K562 (cell line): ENCODE results near the gene DCTN1. TPM values are rescaled to one million over a fixed set of nuclear protein-coding genes. Genes with fewer than 3 reads are reported as not detected.
A peak's percentile ranks its signal among the peaks of the same experiment; 100 is the strongest.

Source experiments
- CBX3 ChIP-seq, 2 experiments: IDR thresholded peaks; 1 replicate in 1 of 2; 2 replicates in 1 of 2; pipeline ENCODE4 v1.6.1; 2012; ENCODE audit warnings: inconsistent platforms in 2 of 2, low read length in 2 of 2, borderline replicate concordance in 1 of 2, control low read depth in 1 of 2
- RAD21 ChIP-seq, 2 experiments: fragments of 250-450 bp in 1 of 2; fragments of 450-650 bp in 1 of 2; sonication (Bioruptor Pico) in 1 of 2; formaldehyde crosslinking in 1 of 2; IDR thresholded peaks in 1 of 2; conservative IDR thresholded peaks in 1 of 2; 2 replicates each; pipeline versions ENCODE4 v1.4.0 to v1.8.0; 2020 to 2022; ENCODE audit warnings: mild to moderate bottlenecking in 2 of 2, moderate library complexity in 1 of 2
- ZNF785 ChIP-seq: fragments of 250-450 bp; sonication (Bioruptor Pico); IDR thresholded peaks from 2 replicates; pipeline ENCODE4 v1.4.0; 2020; ENCODE audit warnings: mild to moderate bottlenecking
- polyA plus RNA-seq, 8 experiments: library from polyadenylated mRNA; depleted of rRNA in 4 of 8; stranded (reverse) in 5 of 8; unstranded in 3 of 8; fragments of >200 nt; fragmentation: Nextera tagmentation in 2 of 8; fragmentation: Illumina TruSeq in 1 of 8; extraction: Ambion mirVana in 2 of 8; extraction: Trizol in 1 of 8; gene quantifications; 2 replicates each; pipeline versions ENCODE4 v1.2.1 to v1.2.3, GENCODE V29; 2011 to 2014; ENCODE audit warnings: inconsistent platforms in 1 of 8, missing spikeins in 1 of 8
- total RNA-seq, 7 experiments: library from RNA; depleted of rRNA in 6 of 7; stranded (reverse); fragments of >200 nt in 6 of 7; fragmentation: Illumina TruSeq in 2 of 7; extraction: Trizol in 2 of 7; gene quantifications; 2 replicates each; pipeline versions ENCODE4 v1.2.1 to v1.2.3, GENCODE V29; 2011 to 2021; ENCODE audit warnings: low replicate concordance in 1 of 7
- TF ChIP-seq, protein P1 (sequence below): fragments of 450-650 bp; IDR thresholded peaks from 2 replicates; pipeline ENCODE4 v1.6.1; 2016; ENCODE audit warnings: mild to moderate bottlenecking, moderate library complexity
- TF ChIP-seq, protein P2 (sequence below): fragments of 450-650 bp; formaldehyde crosslinking; IDR thresholded peaks from 2 replicates; pipeline ENCODE4 v1.4.0; 2020; ENCODE audit warnings: mild to moderate bottlenecking
- TF ChIP-seq, protein P3 (sequence below), 2 experiments: fragments of 450-650 bp; formaldehyde crosslinking in 1 of 2; IDR thresholded peaks; 2 replicates each; pipeline versions ENCODE4 v1.4.0 to v1.6.1; 2014 to 2020; ENCODE audit warnings: mild to moderate bottlenecking in 2 of 2, borderline replicate concordance in 1 of 2, low read depth in 1 of 2

The DCTN1 gene
- total and polyA plus RNA-seq, 9 of the 15 experiments (the other 6 are each of a cell fraction or from before 2014, with no cell fraction given), result 23.9 to 71.7 (median 45.0) TPM

DNA sequence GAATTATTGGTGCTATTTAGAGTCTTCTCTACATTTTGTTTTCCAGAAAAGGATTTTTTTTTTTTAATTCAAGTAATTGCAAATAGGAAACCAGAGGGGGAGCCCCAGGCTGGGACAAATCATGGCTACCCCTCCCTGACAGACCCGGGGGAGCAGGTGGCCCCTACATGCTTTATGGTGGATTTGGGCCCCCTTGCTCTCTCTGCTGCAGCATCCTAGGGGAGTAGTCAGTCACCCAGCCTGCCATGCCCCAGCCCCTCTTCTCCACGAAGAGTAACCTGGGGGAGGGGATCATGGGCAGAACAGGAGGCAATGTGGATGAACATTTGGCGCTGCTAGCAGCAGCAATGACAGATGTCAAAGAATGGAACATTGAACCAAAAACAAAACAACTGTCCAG, 36.7 kb upstream of the DCTN1 start (continued):
- TF ChIP-seq, protein P1, sequence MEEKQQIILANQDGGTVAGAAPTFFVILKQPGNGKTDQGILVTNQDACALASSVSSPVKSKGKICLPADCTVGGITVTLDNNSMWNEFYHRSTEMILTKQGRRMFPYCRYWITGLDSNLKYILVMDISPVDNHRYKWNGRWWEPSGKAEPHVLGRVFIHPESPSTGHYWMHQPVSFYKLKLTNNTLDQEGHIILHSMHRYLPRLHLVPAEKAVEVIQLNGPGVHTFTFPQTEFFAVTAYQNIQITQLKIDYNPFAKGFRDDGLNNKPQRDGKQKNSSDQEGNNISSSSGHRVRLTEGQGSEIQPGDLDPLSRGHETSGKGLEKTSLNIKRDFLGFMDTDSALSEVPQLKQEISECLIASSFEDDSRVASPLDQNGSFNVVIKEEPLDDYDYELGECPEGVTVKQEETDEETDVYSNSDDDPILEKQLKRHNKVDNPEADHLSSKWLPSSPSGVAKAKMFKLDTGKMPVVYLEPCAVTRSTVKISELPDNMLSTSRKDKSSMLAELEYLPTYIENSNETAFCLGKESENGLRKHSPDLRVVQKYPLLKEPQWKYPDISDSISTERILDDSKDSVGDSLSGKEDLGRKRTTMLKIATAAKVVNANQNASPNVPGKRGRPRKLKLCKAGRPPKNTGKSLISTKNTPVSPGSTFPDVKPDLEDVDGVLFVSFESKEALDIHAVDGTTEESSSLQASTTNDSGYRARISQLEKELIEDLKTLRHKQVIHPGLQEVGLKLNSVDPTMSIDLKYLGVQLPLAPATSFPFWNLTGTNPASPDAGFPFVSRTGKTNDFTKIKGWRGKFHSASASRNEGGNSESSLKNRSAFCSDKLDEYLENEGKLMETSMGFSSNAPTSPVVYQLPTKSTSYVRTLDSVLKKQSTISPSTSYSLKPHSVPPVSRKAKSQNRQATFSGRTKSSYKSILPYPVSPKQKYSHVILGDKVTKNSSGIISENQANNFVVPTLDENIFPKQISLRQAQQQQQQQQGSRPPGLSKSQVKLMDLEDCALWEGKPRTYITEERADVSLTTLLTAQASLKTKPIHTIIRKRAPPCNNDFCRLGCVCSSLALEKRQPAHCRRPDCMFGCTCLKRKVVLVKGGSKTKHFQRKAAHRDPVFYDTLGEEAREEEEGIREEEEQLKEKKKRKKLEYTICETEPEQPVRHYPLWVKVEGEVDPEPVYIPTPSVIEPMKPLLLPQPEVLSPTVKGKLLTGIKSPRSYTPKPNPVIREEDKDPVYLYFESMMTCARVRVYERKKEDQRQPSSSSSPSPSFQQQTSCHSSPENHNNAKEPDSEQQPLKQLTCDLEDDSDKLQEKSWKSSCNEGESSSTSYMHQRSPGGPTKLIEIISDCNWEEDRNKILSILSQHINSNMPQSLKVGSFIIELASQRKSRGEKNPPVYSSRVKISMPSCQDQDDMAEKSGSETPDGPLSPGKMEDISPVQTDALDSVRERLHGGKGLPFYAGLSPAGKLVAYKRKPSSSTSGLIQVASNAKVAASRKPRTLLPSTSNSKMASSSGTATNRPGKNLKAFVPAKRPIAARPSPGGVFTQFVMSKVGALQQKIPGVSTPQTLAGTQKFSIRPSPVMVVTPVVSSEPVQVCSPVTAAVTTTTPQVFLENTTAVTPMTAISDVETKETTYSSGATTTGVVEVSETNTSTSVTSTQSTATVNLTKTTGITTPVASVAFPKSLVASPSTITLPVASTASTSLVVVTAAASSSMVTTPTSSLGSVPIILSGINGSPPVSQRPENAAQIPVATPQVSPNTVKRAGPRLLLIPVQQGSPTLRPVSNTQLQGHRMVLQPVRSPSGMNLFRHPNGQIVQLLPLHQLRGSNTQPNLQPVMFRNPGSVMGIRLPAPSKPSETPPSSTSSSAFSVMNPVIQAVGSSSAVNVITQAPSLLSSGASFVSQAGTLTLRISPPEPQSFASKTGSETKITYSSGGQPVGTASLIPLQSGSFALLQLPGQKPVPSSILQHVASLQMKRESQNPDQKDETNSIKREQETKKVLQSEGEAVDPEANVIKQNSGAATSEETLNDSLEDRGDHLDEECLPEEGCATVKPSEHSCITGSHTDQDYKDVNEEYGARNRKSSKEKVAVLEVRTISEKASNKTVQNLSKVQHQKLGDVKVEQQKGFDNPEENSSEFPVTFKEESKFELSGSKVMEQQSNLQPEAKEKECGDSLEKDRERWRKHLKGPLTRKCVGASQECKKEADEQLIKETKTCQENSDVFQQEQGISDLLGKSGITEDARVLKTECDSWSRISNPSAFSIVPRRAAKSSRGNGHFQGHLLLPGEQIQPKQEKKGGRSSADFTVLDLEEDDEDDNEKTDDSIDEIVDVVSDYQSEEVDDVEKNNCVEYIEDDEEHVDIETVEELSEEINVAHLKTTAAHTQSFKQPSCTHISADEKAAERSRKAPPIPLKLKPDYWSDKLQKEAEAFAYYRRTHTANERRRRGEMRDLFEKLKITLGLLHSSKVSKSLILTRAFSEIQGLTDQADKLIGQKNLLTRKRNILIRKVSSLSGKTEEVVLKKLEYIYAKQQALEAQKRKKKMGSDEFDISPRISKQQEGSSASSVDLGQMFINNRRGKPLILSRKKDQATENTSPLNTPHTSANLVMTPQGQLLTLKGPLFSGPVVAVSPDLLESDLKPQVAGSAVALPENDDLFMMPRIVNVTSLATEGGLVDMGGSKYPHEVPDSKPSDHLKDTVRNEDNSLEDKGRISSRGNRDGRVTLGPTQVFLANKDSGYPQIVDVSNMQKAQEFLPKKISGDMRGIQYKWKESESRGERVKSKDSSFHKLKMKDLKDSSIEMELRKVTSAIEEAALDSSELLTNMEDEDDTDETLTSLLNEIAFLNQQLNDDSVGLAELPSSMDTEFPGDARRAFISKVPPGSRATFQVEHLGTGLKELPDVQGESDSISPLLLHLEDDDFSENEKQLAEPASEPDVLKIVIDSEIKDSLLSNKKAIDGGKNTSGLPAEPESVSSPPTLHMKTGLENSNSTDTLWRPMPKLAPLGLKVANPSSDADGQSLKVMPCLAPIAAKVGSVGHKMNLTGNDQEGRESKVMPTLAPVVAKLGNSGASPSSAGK, result no peak
- TF ChIP-seq, protein P2, sequence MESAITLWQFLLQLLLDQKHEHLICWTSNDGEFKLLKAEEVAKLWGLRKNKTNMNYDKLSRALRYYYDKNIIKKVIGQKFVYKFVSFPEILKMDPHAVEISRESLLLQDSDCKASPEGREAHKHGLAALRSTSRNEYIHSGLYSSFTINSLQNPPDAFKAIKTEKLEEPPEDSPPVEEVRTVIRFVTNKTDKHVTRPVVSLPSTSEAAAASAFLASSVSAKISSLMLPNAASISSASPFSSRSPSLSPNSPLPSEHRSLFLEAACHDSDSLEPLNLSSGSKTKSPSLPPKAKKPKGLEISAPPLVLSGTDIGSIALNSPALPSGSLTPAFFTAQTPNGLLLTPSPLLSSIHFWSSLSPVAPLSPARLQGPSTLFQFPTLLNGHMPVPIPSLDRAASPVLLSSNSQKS, result no peak
- TF ChIP-seq RAD21 (CRISPR knock-in tag; conservative IDR thresholded peaks at IDR 0.05 in 1 of 2, IDR thresholded peaks at IDR 0.05 in 1 of 2) (peak in 1 of 2 experiments; percentile 48; a peak in 2 of 4 replicates), CBX3 (IDR thresholded peaks at IDR 0.05; ENCODE audit: borderline replicate concordance in 1 of 2, low read length in 2 of 2) (no peak), ZNF785 (CRISPR knock-in tag) (no peak)
- TF ChIP-seq, protein P3, sequence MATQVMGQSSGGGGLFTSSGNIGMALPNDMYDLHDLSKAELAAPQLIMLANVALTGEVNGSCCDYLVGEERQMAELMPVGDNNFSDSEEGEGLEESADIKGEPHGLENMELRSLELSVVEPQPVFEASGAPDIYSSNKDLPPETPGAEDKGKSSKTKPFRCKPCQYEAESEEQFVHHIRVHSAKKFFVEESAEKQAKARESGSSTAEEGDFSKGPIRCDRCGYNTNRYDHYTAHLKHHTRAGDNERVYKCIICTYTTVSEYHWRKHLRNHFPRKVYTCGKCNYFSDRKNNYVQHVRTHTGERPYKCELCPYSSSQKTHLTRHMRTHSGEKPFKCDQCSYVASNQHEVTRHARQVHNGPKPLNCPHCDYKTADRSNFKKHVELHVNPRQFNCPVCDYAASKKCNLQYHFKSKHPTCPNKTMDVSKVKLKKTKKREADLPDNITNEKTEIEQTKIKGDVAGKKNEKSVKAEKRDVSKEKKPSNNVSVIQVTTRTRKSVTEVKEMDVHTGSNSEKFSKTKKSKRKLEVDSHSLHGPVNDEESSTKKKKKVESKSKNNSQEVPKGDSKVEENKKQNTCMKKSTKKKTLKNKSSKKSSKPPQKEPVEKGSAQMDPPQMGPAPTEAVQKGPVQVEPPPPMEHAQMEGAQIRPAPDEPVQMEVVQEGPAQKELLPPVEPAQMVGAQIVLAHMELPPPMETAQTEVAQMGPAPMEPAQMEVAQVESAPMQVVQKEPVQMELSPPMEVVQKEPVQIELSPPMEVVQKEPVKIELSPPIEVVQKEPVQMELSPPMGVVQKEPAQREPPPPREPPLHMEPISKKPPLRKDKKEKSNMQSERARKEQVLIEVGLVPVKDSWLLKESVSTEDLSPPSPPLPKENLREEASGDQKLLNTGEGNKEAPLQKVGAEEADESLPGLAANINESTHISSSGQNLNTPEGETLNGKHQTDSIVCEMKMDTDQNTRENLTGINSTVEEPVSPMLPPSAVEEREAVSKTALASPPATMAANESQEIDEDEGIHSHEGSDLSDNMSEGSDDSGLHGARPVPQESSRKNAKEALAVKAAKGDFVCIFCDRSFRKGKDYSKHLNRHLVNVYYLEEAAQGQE (IDR thresholded peaks at IDR 0.05; ENCODE audit: borderline replicate concordance), result peak; percentile 25; the same call in 1 of the 2 replicates
- TF ChIP-seq, protein P3 (CRISPR knock-in tag; IDR thresholded peaks at IDR 0.05; ENCODE audit: low read depth), result no peak
